K562 (cell line): Measurements from ENCODE around the gene CARD8. TPM values are rescaled to one million over a fixed set of nuclear protein-coding genes. Genes with fewer than 3 reads are reported as not detected.
A peak's percentile ranks its signal among the peaks of the same experiment; 100 is the strongest.

Experiments used
- ARID1B ChIP-seq: fragments of 450-650 bp; IDR thresholded peaks from 2 replicates; pipeline ENCODE4 v1.6.1; 2016; ENCODE audit warnings: antibody characterized with exemption, mild to moderate bottlenecking, inconsistent platforms
- HDAC1 ChIP-seq, 2 experiments: fragments of 450-650 bp; IDR thresholded peaks; 2 replicates each; pipeline ENCODE4 v1.6.1; 2016 to 2017; ENCODE audit warnings: inconsistent platforms in 1 of 2, mild to moderate bottlenecking in 1 of 2, moderate library complexity in 1 of 2
- HDAC2 ChIP-seq: fragments of 450-650 bp; IDR thresholded peaks from 2 replicates; pipeline ENCODE4 v1.6.1; 2016; ENCODE audit warnings: mild to moderate bottlenecking
- ILF3 ChIP-seq: fragments of 450-650 bp; IDR thresholded peaks from 2 replicates; pipeline ENCODE4 v1.6.1; 2018; ENCODE audit warnings: antibody characterized with exemption, mild to moderate bottlenecking, moderate library complexity, borderline replicate concordance
- L3MBTL2 ChIP-seq: fragments of 450-650 bp; IDR thresholded peaks from 2 replicates; pipeline ENCODE4 v1.6.1; 2016; ENCODE audit warnings: mild to moderate bottlenecking, moderate library complexity
- MEF2D ChIP-seq: conservative IDR thresholded peaks from 2 replicates; pipeline ENCODE4 v1.6.1; 2016; ENCODE audit warnings: low read depth, missing genetic modification characterization, missing compliant biosample characterization
- MYC ChIP-seq, 2 experiments: fragments of 250-450 bp in 1 of 2; sonication (Bioruptor Pico) in 1 of 2; IDR thresholded peaks; 2 replicates each; pipeline versions ENCODE4 v1.5.1 to v1.6.1; 2012 to 2021; ENCODE audit warnings: low read depth in 2 of 2, borderline replicate concordance in 1 of 2, improper control_type of control experiment in 1 of 2, low read length in 1 of 2, mild to moderate bottlenecking in 1 of 2, moderate library complexity in 1 of 2
- SOX6 ChIP-seq: fragments of 450-650 bp; IDR thresholded peaks from 2 replicates; pipeline ENCODE4 v1.6.1; 2014; ENCODE audit warnings: mild to moderate bottlenecking
- TRIM25 ChIP-seq: fragments of 450-650 bp; IDR thresholded peaks from 2 replicates; pipeline ENCODE4 v1.7.0; 2016; ENCODE audit warnings: borderline replicate concordance
- U2AF2 ChIP-seq: fragments of 200-400 bp; formaldehyde crosslinking; optimal IDR thresholded peaks from 2 replicates; pipeline ENCODE3; 2017; ENCODE audit warnings: low read depth, mild to moderate bottlenecking, low read length
- WHSC1 ChIP-seq: IDR thresholded peaks from one replicate; pipeline ENCODE4 v1.6.1; 2012; ENCODE audit warnings: low read length, control low read depth, inconsistent platforms
- ZNF134 ChIP-seq: fragments of 250-450 bp; sonication (Bioruptor Pico); conservative IDR thresholded peaks from 2 replicates; pipeline ENCODE4 v1.4.0; 2020
- ZNF212 ChIP-seq: fragments of 450-650 bp; formaldehyde crosslinking; IDR thresholded peaks from 2 replicates; pipeline ENCODE4 v1.4.0; 2020; ENCODE audit warnings: mild to moderate bottlenecking
- ZNF24 ChIP-seq: fragments of 450-650 bp; IDR thresholded peaks from 2 replicates; pipeline ENCODE4 v1.6.1; 2016
- polyA plus RNA-seq, 8 experiments: library from polyadenylated mRNA; depleted of rRNA in 4 of 8; stranded (reverse) in 5 of 8; unstranded in 3 of 8; fragments of >200 nt; fragmentation: Nextera tagmentation in 2 of 8; fragmentation: Illumina TruSeq in 1 of 8; extraction: Ambion mirVana in 2 of 8; extraction: Trizol in 1 of 8; gene quantifications; 2 replicates each; pipeline versions ENCODE4 v1.2.1 to v1.2.3, GENCODE V29; 2011 to 2014; ENCODE audit warnings: inconsistent platforms in 1 of 8, missing spikeins in 1 of 8
- total RNA-seq, 7 experiments: library from RNA; depleted of rRNA in 6 of 7; stranded (reverse); fragments of >200 nt in 6 of 7; fragmentation: Illumina TruSeq in 2 of 7; extraction: Trizol in 2 of 7; gene quantifications; 2 replicates each; pipeline versions ENCODE4 v1.2.1 to v1.2.3, GENCODE V29; 2011 to 2021; ENCODE audit warnings: low replicate concordance in 1 of 7
- TF ChIP-seq, protein P1 (sequence below), 2 experiments: fragments of 450-650 bp in 1 of 2; sonication (generic) in 1 of 2; formaldehyde crosslinking in 1 of 2; IDR thresholded peaks; 2 replicates each; pipeline versions ENCODE4 v1.7.1 to v1.9.0; 2016 to 2022; ENCODE audit warnings: inconsistent platforms in 1 of 2, mild to moderate bottlenecking in 1 of 2, missing genetic modification reagents in 1 of 2
- TF ChIP-seq, protein P2 (sequence below): fragments of 450-650 bp; IDR thresholded peaks from one replicate; pipeline ENCODE4 v1.6.1; 2018; ENCODE audit warnings: mild to moderate bottlenecking, moderate library complexity; ENCODE audit not compliant: partially characterized antibody

CARD8 gene
- total and polyA plus RNA-seq, 9 of the 15 experiments (the other 6 are each of a cell fraction or from before 2014, with no cell fraction given) = 11.5 to 26.4 (median 20.8) TPM

DNA sequence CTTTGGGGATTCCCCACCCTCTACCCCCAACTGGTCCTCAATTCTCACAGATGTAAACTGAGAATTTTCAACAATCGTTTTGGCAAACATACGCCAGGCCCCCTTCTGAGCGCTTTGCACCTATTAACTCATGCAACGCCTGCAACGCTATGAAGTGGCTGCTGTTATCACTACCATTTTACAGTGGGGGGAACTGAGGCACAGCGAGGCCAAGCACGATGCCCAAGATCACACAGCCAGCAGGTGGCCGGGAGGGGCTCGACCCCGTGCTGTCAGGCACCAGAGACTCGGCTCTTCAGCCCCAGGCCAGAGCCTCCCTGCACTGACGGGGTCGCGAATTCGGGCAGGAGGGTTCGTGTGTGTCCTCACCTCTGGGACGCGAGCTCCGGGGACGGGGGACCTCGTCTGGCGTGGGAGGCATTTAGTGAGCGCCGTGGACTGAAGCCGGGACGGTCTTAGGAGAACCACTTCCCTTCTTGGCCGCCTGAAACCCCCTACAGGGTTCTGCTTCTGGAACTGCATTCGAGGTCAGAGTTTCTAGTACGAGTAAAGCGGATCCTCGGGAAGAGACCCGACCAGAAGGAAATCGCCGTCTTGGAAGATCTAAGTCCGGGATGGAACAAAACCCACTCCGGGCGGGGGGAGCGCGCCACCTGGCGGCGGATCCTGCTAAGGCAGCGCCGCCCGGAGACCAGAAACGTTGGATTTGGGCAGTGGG lies 35.2 kb upstream of the CARD8 start (continued):
- peak; percentile 63 for TF ChIP-seq L3MBTL2
- TF ChIP-seq ARID1B = no peak
- no peak for TF ChIP-seq ZNF212 (CRISPR knock-in tag)
- TF ChIP-seq, protein P1, sequence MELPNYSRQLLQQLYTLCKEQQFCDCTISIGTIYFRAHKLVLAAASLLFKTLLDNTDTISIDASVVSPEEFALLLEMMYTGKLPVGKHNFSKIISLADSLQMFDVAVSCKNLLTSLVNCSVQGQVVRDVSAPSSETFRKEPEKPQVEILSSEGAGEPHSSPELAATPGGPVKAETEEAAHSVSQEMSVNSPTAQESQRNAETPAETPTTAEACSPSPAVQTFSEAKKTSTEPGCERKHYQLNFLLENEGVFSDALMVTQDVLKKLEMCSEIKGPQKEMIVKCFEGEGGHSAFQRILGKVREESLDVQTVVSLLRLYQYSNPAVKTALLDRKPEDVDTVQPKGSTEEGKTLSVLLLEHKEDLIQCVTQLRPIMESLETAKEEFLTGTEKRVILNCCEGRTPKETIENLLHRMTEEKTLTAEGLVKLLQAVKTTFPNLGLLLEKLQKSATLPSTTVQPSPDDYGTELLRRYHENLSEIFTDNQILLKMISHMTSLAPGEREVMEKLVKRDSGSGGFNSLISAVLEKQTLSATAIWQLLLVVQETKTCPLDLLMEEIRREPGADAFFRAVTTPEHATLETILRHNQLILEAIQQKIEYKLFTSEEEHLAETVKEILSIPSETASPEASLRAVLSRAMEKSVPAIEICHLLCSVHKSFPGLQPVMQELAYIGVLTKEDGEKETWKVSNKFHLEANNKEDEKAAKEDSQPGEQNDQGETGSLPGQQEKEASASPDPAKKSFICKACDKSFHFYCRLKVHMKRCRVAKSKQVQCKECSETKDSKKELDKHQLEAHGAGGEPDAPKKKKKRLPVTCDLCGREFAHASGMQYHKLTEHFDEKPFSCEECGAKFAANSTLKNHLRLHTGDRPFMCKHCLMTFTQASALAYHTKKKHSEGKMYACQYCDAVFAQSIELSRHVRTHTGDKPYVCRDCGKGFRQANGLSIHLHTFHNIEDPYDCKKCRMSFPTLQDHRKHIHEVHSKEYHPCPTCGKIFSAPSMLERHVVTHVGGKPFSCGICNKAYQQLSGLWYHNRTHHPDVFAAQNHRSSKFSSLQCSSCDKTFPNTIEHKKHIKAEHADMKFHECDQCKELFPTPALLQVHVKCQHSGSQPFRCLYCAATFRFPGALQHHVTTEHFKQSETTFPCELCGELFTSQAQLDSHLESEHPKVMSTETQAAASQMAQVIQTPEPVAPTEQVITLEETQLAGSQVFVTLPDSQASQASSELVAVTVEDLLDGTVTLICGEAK (IDR thresholded peaks at IDR 0.05) = 0 out of 2 replicates have a peak, but pooled peaks have one; percentile 38
- TF ChIP-seq, protein P1 (CRISPR knock-in tag; IDR thresholded peaks at IDR 0.05) = no peak
- TF ChIP-seq U2AF2 = no peak
- no peak for TF ChIP-seq TRIM25
- no peak for TF ChIP-seq WHSC1
- TF ChIP-seq HDAC1 (IDR thresholded peaks at IDR 0.05) = no peak
- no peak for TF ChIP-seq MEF2D (tag)
- no peak for TF ChIP-seq MYC (IDR thresholded peaks at IDR 0.05; ENCODE audit: low read depth, low read length)
- no peak for TF ChIP-seq MYC (CRISPR knock-in tag; IDR thresholded peaks at IDR 0.05; ENCODE audit: borderline replicate concordance, low read depth)
- peak; percentile 19; the same call in 1 of the 2 replicates for TF ChIP-seq ZNF24
- peak; percentile 57; the same call in 1 of the 2 replicates for TF ChIP-seq HDAC2
- no peak for TF ChIP-seq SOX6
- TF ChIP-seq, protein P2, sequence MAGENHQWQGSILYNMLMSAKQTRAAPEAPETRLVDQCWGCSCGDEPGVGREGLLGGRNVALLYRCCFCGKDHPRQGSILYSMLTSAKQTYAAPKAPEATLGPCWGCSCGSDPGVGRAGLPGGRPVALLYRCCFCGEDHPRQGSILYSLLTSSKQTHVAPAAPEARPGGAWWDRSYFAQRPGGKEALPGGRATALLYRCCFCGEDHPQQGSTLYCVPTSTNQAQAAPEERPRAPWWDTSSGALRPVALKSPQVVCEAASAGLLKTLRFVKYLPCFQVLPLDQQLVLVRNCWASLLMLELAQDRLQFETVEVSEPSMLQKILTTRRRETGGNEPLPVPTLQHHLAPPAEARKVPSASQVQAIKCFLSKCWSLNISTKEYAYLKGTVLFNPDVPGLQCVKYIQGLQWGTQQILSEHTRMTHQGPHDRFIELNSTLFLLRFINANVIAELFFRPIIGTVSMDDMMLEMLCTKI = no peak
- no peak for TF ChIP-seq ZNF134 (CRISPR knock-in tag)
- TF ChIP-seq ILF3 = no peak
